GM20000 (cell line): Measurements from ENCODE around the gene C1orf159.

Source experiments
- DNase-seq: peaks from one replicate; pipeline ENCODE4 v3.0.0; 2012; ENCODE audit warnings: low spot score
- TF ChIP-seq, protein P1 (sequence below): IDR thresholded peaks from 2 replicates; pipeline ENCODE4 v1.5.1; 2012; ENCODE audit warnings: mild to moderate bottlenecking, control low read depth; ENCODE audit errors: extremely low read depth, missing control alignments

C1orf159 gene

DNA sequence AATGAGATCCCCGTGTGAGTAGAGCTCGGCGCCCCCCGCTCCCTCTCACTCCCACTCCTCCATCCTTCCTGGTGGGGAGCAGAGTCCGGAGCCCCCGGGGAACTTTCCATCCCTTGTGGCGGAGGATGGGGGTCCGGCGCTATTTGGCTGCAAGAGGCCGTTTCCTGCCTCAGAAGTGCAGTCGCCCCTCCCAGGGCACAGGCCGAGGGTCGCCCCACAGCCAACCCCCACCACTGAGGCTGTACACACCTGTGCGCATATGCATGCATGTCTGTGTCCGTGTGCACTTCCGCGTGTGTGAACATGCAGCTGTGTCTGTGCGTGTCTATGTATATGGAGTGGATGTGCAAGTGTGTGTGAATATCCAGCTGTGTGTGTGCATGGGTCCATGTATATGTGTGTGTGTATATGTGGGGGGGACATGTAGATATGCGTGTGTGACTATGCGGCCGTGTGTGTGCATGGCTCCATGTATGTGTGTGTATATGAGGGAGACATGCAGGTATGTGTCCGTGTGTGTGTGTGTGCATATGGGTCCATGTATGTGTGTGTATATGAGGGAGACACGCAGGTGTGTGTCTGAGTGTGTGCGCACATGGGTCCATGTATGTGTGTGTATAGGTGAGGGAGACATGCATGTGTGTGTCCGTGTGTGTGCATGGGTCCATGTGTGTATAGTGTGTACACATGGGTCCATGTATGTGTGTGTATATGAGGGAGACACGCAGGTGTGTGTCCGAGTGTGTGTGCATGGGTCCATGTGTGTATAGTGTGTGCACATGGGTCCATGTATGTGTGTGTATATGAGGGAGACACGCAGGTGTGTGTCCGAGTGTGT, 63.7 kb downstream of the C1orf159 start:
- no peak for DNase-seq

DNA sequence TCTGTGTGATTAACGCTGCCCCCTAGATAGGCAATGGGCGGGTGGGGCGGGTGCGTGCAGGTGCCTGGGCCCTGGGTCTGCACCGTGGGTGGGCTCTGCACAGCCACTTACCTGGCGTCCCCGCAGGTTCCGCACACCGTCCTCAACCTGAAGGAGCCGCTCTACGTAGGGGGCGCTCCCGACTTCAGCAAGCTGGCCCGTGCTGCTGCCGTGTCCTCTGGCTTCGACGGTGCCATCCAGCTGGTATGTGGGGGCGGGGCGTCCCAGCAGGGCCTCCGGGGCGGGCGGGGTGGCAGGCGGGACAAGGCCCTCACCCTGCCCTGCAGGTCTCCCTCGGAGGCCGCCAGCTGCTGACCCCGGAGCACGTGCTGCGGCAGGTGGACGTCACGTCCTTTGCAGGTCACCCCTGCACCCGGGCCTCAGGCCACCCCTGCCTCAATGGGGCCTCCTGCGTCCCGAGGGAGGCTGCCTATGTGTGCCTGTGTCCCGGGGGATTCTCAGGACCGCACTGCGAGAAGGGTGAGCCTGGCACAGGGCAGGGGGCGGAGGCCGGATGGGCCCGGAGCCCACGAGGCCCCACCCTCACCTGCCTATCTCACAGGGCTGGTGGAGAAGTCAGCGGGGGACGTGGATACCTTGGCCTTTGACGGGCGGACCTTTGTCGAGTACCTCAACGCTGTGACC, 64.6 kb downstream of the C1orf159 start:
- DNase-seq, result no peak
- TF ChIP-seq, protein P1, sequence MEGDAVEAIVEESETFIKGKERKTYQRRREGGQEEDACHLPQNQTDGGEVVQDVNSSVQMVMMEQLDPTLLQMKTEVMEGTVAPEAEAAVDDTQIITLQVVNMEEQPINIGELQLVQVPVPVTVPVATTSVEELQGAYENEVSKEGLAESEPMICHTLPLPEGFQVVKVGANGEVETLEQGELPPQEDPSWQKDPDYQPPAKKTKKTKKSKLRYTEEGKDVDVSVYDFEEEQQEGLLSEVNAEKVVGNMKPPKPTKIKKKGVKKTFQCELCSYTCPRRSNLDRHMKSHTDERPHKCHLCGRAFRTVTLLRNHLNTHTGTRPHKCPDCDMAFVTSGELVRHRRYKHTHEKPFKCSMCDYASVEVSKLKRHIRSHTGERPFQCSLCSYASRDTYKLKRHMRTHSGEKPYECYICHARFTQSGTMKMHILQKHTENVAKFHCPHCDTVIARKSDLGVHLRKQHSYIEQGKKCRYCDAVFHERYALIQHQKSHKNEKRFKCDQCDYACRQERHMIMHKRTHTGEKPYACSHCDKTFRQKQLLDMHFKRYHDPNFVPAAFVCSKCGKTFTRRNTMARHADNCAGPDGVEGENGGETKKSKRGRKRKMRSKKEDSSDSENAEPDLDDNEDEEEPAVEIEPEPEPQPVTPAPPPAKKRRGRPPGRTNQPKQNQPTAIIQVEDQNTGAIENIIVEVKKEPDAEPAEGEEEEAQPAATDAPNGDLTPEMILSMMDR, result no peak

More for the DNA sequence above, 63.7 kb downstream of the C1orf159 start:
- TF ChIP-seq, protein P1, result no peak

DNA sequence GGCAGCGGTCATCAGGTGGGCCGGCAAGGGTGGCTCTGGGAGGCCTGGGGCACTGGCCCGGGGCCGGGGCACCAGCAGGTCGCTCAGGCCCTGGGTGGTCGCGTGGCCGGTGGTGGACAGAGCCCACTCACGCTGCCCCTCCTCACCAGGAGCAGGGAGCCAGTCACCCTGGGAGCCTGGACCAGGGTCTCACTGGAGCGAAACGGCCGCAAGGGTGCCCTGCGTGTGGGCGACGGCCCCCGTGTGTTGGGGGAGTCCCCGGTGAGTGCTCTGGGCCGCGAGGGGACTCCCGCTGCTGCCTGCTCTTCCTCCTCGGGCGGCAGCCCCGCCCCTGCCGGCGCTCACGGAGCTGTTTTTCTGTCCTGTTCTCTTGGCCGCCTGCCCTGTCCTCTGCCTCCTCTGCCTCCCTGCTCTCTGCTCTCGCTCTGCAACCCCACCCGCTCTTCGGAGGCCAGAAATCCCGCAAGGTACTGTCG, 65.3 kb downstream of the C1orf159 start:
- TF ChIP-seq, protein P1, result no peak
- peak; percentile 75 for DNase-seq

DNA sequence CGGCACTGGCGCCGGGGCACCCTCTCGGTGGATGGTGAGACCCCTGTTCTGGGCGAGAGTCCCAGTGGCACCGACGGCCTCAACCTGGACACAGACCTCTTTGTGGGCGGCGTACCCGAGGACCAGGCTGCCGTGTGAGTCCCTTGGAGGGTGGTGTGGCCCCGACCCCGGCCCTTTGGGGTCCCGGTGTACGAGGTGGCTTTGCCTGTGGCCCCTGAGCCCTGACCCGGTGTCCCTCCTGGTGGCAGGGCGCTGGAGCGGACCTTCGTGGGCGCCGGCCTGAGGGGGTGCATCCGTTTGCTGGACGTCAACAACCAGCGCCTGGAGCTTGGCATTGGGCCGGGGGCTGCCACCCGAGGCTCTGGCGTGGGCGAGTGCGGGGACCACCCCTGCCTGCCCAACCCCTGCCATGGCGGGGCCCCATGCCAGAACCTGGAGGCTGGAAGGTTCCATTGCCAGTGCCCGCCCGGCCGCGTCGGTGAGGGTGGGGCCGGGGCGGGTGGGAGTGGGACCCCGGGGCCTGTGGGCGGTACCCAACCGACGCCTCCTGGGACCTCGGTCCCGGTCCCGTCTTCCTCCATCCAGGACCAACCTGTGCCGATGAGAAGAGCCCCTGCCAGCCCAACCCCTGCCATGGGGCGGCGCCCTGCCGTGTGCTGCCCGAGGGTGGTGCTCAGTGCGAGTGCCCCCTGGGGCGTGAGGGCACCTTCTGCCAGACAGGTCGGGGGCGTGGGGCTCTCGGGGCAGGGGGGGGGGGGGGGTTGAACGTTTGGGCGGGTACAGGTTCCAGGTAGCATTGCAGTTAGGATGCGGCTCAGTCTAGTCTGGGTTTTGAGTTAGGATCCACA, 66.3 kb downstream of the C1orf159 start:
- no peak for DNase-seq
- TF ChIP-seq, protein P1, result no peak

DNA sequence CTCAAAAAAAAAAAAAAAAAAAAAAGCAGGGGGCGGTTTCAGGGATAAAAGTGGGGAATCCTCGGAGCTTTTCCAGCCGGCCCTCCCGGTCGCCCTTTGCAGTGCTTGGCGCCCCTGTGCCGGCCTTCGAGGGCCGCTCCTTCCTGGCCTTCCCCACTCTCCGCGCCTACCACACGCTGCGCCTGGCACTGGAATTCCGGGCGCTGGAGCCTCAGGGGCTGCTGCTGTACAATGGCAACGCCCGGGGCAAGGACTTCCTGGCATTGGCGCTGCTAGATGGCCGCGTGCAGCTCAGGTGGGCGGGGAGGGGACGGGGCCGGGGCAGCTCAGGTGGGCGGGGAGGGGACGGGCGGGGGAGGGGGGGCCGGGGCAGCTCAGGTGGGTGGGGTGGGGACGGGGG, 67.1 kb downstream of the C1orf159 start:
- no peak for DNase-seq
- TF ChIP-seq, protein P1, result no peak

DNA sequence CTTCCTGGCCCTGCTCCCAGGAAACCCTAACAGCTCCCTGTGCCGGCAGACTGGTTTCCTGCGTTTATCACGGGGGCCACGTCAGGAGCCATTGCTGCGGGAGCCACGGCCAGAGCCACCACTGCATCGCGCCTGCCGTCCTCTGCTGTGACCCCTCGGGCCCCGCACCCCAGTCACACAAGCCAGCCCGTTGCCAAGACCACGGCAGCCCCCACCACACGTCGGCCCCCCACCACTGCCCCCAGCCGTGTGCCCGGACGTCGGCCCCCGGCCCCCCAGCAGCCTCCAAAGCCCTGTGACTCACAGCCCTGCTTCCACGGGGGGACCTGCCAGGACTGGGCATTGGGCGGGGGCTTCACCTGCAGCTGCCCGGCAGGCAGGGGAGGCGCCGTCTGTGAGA, 67.9 kb downstream of the C1orf159 start:
- TF ChIP-seq, protein P1, result no peak

DNA sequence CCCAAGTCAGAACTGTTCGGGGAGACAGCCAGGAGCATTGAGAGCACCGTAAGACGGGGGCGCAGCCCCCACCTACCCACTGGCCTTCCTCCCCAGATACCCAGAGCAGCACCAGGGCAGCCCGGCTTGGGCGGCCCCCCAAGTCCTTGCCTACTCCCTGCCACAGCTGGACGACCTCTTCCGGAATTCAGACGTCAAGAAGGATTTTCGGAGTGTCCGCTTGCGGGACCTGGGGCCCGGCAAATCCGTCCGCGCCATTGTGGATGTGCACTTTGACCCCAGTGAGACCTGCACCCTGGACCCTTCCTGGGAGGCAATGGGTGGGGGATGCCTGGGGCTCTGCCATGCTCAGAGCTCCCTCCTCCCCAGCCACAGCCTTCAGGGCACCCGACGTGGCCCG, 68.5 kb downstream of the C1orf159 start:
- TF ChIP-seq, protein P1, result no peak
- no peak for DNase-seq

More for the DNA sequence above, 67.9 kb downstream of the C1orf159 start:
- no peak for DNase-seq
